Left forelimb (tissue), 1 donor: ENCODE measurements around the gene PTGDR2.

Source experiments
- DNase-seq: peaks from one replicate; pipeline ENCODE4 v3.0.0-alpha.2; 2018; ENCODE audit warnings: low spot score

Gene PTGDR2

DNA sequence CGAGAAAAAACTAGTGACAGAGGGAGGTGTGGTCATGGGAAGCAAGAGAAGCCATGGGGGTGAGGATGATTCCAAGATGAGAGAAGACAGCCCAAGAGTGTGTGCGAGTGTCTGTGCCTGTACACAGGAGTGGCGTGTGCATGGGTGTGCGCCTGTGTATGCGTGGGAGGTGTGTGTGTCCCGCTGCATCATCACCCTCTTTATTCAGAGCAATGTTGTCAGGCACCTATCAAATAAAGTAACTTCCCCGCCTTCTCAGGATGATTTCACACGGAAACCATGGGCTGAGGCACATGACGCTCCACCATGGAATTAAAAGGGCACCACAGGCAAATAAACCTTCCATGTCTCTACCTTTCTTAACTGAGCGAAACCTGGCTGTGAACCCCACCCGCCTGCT, 46.1 kb downstream of the PTGDR2 start:
- DNase-seq: no peak

GRCh38 chr11:60809249-60809648, 46.5 kb downstream of the PTGDR2 start:
- DNase-seq: no peak

GRCh38 chr11:60803273-60803936, 52.3 kb downstream of the PTGDR2 start:
- no peak for DNase-seq

- DNase-seq: no peak
These were observed 54.6 kb downstream of the PTGDR2 start for GRCh38 chr11:60801194-60801593.
